GM19395 (cell line): ENCODE results near the gene AADACL3.
"Not testable (repeated sequence)": the region's sequence is repeated elsewhere in the genome, so short reads cannot be mapped to it uniquely, and the experiment has no call there.

ENCODE experiments used
- ATAC-seq: cut with Tn5 transposase; IDR thresholded peaks from one replicate; pipeline ENCODE4 v1.9.1; 2021; ENCODE audit warnings: mild to moderate bottlenecking, moderate library complexity; ENCODE audit not compliant: unreplicated experiment

Gene AADACL3, protein sequence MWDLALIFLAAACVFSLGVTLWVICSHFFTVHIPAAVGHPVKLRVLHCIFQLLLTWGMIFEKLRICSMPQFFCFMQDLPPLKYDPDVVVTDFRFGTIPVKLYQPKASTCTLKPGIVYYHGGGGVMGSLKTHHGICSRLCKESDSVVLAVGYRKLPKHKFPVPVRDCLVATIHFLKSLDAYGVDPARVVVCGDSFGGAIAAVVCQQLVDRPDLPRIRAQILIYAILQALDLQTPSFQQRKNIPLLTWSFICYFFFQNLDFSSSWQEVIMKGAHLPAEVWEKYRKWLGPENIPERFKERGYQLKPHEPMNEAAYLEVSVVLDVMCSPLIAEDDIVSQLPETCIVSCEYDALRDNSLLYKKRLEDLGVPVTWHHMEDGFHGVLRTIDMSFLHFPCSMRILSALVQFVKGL

DNA sequence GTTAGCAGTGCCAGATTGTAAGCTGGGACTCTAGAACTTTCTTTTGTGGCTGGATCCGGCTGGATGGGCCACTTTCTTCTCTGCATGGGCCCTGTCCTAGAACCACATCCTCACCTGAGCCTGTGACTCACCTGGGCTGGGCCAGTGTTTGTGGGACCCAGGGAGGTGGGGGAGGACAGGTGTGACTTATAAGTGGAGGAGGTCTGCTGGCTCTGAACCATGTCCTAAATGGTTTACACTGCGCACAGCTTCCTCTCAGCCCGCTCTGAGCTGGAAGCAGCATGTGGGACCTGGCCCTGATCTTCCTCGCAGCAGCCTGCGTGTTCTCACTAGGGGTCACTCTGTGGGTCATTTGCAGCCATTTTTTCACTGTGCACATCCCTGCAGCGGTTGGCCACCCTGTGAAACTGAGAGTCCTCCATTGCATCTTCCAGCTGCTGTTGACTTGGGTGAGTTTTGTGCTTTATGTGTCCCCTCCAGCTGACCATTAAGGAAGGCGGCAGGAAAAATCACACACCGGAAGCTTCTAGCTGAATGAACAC, at the start of gene AADACL3:
Gene AADACL3 (plus strand): TSS at position 215 of the 542 bp plus-strand sequence. CDS start 67 bp downstream, at position 282.
- ATAC-seq = no peak

DNA sequence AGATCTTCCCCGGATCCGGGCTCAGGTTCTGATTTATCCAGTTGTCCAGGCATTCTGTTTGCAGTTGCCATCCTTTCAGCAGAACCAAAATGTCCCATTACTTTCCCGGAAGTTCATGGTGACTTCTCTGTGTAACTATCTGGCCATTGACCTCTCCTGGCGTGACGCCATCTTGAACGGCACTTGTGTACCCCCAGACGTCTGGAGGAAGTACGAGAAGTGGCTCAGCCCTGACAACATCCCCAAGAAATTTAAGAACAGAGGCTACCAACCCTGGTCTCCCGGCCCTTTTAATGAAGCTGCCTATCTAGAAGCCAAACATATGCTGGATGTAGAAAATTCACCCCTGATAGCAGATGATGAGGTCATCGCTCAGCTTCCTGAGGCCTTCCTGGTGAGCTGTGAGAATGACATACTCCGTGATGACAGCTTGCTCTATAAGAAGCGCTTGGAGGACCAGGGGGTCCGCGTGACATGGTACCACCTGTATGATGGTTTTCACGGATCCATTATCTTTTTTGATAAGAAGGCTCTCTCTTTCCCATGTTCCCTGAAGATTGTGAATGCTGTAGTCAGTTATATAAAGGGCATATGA, 49.7 kb upstream of the AADACL3 start:
- no peak for ATAC-seq

DNA sequence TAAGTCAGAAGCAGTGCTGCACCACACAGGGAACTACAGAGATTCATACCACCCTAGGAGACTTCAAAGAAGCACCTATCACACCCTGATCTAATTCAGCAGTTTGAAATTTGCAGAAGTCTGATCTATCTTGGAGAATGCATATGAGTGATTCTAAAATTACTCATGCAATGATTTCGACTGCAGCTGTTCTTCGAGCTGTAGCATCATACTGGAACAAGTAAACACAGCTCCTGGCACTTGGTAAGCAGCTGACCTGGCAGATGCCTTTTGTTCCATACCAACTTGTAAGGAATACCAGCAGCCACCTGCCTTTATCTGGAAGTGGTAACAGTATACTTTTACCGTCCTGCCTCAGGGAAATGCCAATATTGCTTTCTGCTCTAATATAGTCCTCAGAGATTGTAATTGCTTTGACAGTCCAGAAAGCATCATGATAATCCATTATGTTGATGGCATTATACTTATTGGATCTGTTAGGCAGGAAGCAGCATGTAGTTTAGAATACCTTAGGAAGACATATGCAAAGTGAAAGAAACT, 46.3 kb upstream of the AADACL3 start:
- no peak for ATAC-seq

DNA sequence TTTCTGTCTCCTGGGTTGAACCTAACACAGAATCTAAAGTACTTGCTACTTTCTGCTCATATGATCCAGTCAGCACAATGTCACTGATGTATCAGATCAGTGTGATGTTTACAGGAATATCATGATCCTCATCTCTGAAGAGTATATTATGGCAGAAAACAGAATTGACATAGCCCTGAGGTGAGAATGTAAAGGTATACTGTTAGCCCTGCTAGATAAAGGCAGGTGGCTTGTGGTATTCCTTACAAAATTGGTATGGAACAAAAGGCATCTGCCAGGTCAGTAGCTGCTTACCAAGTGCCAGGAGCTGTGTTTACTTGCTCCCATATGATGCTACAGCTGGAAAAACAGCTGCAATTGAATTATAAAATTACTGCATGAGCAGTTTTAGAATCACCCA, 41.6 kb upstream of the AADACL3 start:
- no peak for ATAC-seq

DNA sequence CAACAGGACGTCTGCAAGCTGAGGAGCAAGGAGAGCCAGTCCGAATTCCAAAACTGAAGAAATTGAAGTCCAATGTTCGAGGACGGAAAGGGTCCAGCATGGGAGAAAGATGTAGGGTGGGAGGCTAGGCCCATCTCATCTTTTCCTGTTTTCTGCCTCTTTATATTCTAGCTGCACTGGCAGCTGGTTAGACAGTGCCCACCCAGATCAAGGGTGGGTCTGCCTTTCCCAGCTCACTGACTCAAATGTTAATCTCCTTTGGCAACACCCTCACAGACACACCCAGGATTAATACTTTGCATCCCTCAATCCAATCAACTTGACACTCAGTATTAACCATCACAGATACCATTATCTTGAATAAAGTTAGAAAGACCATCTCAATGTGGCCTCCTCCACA, 39.8 kb upstream of the AADACL3 start:
- not testable (repeated sequence) for ATAC-seq

DNA sequence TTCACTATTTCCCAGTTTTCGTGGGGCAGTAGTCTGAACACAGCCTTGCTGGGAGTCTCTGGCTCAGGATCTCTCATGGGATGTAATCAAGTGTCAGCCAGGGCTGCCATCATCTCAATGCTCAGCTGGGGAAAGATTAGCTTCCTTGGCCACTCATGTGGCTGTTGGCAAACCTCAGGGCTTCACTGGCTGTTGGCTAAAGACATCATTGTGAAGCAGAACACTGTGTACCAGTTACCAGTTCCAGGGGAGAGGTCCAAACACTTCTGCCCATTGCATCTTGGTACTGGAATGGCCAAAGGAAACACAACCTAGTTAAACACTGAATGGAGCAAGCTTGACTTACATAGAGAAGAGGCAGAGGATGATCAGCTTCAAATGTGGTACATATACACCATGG, 38.3 kb upstream of the AADACL3 start:
- no peak for ATAC-seq

DNA sequence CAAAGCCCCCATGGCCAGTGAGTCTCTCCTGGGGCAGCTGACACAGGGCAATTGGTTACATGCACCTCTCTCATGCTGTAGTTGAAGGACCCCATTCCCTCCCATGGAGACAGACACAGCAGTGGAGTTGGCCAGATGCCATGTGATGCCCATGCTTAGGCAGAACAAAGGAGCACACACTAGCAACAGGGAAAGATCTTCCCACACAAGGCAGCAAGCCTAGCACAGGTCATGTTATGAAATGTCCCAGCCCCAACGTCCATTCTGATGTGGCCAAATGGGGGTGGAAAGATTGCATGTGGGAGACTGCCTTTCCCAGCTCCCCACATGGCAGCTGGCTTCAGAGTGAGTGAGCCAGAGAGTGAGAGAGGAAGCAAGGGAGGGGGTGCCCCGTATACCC, 37.6 kb upstream of the AADACL3 start:
- ATAC-seq = no peak

DNA sequence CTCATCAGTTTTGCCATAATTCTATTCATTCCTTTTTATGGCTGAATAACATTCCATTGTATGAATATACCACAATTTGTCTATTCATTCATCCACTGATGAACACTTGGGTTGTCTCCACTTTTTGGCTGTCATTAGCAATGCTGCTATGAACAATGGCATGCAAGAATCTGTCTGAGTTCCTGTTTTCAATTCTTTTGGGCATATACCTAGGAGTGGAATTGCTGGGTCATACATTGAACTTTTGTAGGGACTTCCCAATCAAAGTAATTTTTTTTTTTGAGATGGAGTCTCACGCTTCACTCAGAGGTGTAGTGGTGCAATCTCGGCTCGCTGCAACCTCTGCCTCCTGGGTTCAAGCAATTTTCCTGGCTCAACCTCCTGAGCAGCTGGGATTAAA, 37.1 kb upstream of the AADACL3 start:
- no peak for ATAC-seq

DNA sequence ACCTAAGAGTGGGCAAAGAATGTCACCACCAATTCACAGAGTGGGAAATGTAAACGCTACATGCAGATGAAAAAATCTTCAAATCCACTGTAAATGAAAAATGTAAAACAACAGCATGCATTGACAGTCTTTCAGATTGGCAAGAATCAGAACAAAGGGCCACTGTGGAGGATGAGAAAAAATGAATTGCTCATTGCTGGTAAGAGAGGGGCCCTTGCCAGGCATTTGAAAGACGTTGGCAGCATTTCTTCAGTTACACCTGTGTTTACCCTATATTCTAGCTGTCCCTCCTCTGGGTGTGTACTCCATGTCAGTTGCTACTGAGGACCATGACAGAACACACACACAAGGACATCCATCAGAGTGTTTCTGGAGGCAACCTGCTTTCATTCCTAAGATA, 25.8 kb upstream of the AADACL3 start:
- ATAC-seq = no peak

DNA sequence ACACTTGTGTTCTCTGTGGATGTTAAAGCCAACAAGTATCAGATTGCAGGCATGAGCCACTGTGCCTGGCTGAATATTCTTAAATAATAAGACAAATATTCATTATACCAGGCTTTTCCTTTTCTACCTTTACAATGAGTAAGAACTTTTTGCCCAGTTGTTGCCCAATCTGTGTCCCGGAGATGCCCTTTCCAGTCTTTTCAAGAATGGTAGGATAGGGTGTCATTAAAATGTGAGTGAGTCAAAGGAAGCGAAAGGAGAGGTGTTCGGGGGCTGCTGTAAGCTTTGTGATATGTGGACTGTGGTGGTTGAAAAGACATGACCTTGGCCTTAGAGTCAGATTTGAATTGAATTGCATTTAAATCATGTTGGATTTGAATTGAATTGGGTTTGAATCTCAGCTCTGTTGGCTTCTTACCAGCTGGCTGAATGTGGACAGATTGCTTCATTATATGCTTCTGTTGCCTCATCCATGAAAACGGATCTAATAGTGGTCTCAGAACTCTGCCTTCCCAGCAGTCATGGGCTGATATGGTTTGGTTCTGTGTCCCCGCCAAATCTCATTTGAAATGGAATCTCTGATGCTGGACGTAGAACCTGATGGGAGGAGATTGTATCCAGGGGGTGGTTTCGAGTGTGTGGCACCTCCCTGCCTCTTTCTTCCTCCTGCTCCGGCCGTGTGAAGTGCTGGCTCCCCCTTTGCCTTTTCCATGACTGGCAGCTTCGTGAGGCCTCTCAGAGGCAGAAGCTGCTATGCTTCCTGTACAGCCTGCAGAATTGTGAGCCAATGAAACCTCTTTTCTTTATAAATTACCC, 22.7 kb upstream of the AADACL3 start:
- ATAC-seq = no peak

DNA sequence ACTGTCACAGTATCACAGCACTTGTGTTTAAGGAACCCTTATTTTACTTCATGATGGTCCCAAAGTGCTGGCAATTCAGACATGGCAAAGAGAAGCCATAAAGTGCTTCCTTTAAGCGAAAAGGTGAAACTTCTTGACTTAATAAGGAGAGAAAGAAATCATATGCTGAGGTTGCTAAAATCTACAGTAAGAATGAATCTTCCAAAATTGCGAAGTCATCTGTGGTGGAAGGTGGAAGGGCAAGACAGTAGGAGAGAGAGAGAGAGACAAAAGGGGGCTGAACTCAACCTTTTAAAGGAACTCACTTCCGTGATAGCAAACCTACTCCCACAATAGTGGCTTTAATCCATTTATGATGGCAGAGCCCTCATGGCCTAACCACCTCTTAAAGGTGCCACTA, 19.3 kb upstream of the AADACL3 start:
- ATAC-seq = no peak

DNA sequence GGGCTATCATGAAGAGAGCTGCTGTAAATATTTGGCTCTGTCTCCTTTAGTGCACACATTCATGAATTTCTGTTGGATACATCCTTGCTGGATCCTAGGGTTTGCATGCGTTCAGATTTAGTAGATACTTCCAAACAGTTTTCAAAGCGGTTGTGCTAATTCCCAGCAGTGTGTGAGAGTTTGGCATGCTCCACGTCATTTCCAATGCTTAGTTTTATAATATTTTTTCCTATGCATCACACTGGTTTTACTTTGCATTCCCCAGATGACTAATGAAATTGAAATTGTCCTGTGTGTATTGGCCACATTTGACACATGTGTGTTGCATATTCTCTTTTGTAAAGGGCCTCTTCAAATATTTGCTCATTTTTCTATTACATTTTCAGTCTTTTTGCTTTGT, 18.5 kb upstream of the AADACL3 start:
- no peak for ATAC-seq

DNA sequence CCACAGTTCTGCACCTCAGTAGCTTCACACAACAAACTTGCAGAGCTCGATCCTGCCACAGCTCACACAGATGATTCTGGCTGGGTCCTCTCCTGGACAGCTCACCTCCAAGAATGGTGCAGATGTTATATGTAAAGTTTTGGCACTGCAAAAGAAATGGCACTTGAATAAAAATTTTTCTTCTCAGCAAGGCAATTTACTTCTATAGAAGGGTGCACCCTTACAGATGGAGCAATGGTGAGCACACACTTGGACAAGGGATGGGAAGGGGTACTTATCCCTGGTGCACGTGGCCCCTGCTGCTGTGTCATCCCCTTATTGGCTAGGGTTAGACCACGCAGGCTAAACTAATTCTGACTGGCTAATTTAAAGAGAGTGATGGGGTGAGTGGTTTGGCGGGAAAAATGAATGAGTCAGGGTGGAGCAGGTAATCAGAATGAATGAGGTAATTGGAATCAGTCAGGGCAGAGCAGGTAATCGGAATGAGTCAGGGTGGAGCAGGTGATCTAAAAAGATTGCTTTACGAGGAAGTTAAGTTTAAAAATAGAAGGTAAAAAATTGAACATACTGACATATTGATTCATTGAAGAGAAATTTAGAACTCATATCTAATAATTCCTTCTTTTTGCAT, 12.0 kb upstream of the AADACL3 start:
- ATAC-seq = no peak

DNA sequence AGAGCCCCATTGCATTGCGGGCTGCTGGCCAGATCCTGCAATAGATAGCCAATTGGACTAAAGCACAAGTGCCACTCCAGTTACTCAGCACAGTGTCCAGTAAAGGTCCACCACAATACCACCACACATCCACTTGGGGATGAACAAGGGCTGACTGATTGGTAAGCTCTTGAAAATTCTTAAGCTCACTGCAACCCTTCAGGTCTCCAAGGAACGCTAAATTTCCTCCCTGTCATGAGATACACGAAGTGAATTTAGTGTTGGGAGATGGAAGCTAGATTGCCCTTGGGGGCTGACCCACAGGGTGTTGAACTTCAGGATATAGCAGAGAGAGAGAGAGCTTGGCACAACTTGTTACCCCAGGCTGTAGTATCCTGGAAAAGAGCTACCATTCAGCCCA, 9.8 kb upstream of the AADACL3 start:
- no peak for ATAC-seq

DNA sequence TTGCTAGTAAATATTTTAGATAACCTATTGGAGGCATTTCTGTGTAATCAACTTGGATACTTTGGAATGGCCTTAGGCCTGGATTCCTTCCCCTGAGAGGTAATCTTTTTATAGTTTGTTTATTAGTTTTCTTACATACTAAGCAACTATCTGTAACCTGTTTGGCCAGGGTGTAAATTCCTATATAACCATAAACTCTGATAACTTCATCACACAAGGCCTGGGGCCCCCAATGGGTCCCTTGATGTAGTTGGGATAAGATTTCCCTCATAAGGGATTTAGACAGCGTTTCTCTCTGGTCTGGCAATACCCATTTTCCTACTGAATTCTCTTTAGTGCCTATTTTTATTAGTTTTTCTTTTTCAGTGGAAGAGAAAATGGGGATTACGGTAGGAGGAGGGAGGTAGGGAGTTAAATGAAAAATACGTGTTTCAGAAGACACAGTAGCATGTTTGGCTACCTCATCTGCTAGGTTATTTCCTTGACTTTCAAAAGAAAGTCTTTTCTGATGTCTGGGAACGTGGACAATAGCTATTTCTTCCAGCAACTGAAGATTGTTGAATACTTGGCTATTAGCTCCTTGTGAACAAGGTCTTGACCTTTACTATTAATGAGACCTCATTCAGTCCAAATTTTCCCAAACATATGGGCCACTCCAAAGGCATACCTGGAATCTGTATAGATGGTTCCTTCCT, 7.4 kb upstream of the AADACL3 start:
- no peak for ATAC-seq

DNA sequence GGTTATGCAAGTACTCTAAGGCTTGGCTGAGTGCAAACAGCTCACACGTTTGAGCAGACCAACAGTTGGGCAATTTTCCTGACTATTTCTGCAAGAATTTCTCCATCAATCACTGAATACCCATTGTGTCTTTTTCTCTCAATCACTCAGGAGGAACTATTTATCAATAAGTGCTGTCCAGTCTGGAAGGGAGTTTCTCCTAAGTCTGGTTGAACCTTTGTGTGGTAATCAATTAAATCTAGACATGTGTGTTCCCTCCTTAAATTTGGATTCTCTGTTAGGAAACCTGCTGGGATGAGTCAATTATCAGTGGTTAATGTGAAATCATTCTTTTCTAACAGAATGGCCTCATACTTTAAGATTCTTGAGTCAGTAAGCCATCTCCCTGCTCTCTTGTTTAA, 6.8 kb upstream of the AADACL3 start:
- no peak for ATAC-seq

DNA sequence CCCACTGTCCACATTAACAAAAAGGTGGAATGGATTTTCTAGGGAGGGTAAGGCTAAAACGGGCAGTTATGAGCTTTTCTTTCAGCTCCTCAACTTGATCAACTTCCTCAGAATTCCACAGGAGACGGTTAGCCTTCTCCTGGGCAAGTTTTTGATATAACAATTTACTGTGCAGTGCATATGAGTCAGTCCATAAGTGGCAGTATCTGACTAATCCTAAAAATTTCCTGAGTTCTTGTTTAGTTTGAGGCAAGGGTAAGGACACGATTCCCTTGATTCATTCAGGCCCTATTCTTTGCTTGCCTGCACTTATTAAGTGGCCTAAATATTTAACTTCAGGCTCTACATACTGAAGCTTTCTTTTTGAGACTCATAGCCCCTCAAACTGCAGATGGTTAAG, 6.2 kb upstream of the AADACL3 start:
- ATAC-seq = no peak

DNA sequence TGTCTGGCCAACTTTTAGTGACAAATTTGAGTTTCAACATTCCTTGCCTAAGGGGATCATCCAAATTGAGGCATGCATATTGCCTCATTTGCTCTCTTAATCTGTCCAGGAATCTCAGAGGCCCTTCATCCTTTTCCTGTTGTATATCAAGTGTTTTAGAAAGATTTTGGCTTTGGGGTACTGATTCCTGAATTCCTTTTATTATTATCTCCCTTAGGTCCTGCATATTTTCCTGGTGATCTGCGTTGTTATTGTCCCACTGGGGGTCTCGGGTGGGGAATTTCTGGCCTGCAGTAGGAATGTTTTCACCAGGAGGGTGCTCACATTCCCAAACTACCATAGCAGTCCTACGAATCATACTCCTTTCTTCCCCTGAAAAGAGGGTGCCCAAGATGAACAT, 4.4 kb upstream of the AADACL3 start:
- no peak for ATAC-seq

DNA sequence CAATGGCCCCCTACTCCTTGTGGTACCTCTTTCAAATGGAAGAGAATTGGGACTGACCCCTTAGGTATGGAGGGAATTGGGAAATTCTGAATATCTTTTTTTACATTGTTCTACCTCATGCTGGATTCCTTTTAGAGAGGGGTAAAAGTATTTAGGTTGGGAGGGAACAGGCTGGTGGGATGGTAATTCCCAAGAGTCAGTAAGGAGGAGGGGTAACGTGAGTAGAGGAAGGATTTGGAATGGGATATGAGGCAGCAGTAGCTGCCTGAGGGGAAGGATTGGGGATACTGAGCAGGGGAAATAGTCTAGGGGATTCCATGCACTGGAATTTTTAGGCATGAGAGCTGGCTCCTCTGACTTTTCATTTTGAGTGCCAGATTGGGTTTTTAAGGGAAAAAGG, 3.8 kb upstream of the AADACL3 start:
- no peak for ATAC-seq

DNA sequence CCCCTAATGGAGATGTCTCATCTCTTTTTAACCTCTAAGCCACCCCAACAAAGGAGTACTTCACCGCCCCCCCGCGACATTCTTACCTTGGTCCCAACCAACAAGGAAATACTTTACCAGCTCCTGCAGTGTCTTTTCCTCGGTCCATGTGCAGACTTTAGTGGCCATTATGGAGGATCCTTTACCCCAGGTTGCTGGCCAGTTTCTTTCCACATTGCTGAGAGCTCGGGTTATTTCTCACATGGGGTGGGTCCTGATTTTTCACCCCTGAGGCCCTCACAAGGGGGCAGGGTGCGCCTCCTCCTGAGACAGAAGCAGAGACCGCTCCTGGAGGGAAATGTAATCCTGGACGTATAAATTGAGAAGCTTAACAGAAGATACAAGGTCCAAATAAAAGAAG, 3.0 kb upstream of the AADACL3 start:
- no peak for ATAC-seq
